Frontal cortex (tissue), 4 donors: ENCODE data around the gene TEX10. TPM values are rescaled to one million over a fixed set of nuclear protein-coding genes. Genes with fewer than 3 reads are reported as not detected.

Experiments
- DNase-seq, 2 donors: peaks; one replicate each; pipeline ENCODE4 v3.0.0; 2012; ENCODE audit warnings: low spot score in 2 of 2
- FAIRE-seq: peaks from 2 replicates; lab custom pipeline; 2012; peaks lifted over from hg19 to GRCh38; lab: Jason Lieb, UNC
- total RNA-seq: library from RNA; depleted of rRNA; stranded (reverse); fragments of >200 nt; gene quantifications from one replicate; pipeline ENCODE4 v1.2.3, GENCODE V29; 2014
- donor health status: control.
- donor health status: control.
- donor health status: control.

Gene TEX10
- total RNA-seq, 1 donor from 2014 or later, result 55.0 TPM

GRCh38 chr9:100290714-100291113 lies 62.0 kb downstream of the TEX10 start:
- FAIRE-seq (no peak), DNase-seq (no peak)

GRCh38 chr9:100287186-100287585 lies 65.6 kb downstream of the TEX10 start:
- FAIRE-seq, result no peak

GRCh38 chr9:100286257-100286656 lies 66.5 kb downstream of the TEX10 start:
- no peak for FAIRE-seq

More at GRCh38 chr9:100287186-100287585, 65.6 kb downstream of the TEX10 start:
- DNase-seq, result no peak

GRCh38 chr9:100285601-100286000 lies 67.1 kb downstream of the TEX10 start:
- no peak for DNase-seq
- no peak for FAIRE-seq

More at GRCh38 chr9:100286257-100286656, 66.5 kb downstream of the TEX10 start:
- no peak for DNase-seq

GRCh38 chr9:100285080-100285479 lies 67.7 kb downstream of the TEX10 start:
- no peak for DNase-seq
- no peak for FAIRE-seq

DNA sequence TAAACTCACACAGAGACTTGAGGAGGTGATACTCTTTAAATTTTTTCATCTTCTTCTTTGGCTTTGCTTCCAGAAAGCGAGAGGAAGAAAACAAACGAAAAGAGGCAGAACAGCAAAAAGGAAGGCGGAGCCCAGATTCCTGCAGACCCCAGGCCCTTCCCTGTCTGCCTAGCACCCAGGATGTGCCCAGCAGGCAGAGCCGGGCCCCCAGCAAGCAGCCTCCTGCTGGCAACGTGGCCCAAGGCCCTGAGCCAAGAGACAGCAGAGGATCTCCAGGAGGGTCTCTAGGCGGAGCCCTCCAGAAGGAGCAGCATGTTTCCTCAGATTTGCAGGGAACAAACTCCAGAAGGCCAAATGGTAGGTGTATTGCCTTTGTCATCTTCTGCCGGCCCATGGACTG lies 68.5 kb downstream of the TEX10 start:
- FAIRE-seq, result no peak
- DNase-seq, result no peak

DNA sequence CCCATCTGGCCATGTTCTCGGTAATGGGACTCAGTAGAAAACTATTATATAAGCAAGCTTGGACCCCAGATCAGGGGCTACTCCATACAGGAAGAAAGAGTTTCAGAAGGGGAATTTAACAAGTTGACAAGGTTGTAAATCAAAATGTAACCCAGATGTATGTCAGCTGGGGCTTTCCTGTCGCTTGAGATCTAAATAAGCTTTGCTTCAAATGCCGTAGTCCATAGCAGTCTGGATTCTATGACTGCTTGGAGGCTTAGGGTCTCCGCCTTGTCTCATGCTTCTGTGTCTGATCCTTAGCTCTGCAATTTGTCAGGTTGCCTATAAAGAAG lies 70.4 kb downstream of the TEX10 start:
- FAIRE-seq (no peak), DNase-seq (no peak)

DNA sequence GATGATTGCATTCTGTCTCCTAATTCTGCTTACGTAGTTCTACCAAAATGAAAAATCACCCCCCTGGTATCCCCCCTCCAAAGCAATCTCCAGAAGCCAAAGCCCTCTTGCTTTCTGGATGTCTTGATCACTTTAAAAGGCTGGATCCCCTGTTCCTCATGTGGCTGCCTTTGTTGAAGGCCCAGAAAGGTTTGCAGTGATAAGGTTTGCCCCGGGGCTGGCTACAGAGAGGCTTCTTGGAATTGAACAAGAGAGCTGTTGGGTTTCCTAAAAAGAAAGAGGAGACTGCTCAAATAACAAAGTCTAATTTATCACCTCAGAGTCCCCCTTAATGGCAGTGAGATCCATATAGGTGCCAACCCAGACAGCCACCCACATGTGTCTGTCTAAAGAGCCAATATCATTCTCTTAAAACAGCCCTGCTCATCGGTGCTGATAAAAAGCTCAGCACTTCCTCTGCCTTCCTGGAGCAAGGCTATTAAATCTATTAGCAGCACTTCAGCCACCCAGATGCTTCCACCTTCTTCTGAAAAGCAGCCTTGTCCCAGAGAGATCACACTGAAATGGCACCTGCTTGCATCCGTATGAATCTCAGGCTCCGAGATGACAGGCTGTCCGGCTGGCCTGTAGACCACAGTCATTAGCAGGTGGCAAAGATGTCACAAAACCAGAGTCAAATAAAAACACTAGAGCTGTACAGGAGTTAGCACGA lies 70.9 kb downstream of the TEX10 start:
- no peak for FAIRE-seq
- DNase-seq, result no peak

DNA sequence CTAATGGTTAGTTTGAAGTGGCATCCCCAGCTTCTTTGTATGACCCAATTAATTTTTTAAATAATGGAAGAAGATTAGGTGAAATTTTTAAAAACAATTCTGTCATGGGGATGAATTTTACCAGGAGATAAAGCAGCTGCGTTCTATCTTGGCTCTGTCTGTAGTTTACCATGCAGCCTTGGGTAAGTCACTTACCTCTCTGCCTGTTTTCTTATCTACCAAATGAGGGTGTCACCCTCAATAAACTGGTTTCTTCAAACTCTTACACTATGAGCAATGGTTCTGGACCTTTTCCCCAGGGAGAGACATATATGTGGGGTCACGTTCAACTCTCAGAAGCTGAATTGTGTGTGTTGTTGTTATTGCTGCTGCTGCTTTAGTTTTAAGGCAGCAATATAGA lies 71.7 kb downstream of the TEX10 start:
- DNase-seq (no peak), FAIRE-seq (no peak)

- FAIRE-seq (no peak), DNase-seq (no peak)
Measured at GRCh38 chr9:100277166-100277979, 75.4 kb downstream of the TEX10 start.

- FAIRE-seq (no peak), DNase-seq (no peak)
Measured at GRCh38 chr9:100269656-100270055, 83.1 kb downstream of the TEX10 start.

DNA sequence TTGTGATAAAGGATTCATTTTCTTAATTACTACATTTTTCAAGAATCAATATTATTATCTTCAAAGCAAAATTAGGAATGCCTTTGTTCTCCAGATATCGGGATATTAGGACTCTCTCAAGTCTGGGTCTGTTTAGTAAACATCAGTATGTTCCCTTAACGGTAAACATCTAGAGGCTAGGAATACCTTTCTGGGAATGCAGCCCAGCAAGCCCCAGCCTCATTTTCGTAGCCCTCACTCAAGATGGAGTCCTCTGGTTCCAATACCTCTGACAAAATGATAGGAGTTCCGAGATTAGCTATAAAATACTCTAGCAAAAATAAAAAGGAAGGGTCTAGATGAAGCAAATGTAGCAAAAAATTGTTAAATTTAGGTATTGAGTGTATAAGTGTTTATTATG lies 84.5 kb downstream of the TEX10 start:
- FAIRE-seq, result no peak
- DNase-seq, result no peak

DNA sequence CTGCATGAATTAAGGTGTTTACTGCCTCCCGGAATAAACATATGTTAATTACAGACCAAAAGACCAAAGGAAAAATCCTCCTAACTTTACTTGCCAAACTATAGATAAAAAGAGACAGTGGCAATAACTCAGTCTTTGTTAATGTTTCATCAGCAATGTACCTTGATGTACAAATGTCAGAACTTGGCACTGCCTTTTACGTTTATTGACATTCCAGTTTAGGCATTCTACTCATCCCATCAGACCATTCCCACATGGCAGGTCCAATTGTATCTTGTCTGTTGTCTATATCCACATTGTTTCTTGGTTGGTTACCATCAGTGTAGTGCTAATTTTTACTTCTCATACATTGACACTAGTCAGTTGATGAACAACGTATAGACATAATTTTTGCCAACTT lies 85.5 kb downstream of the TEX10 start:
- DNase-seq, result no peak
- FAIRE-seq, result no peak

Other genes starting within 250 kb of the TEX10 start
- 75.4 TPM for gene MSANTD3, start 74.2 kb upstream of the TEX10 start, total RNA-seq
- 53.0 TPM for gene TMEFF1, start 120.2 kb upstream of the TEX10 start, total RNA-seq
- 14.7 TPM for gene CAVIN4, start 225.1 kb upstream of the TEX10 start, total RNA-seq